H9 (cell line): ENCODE results near the gene CDHR2. TPM values are rescaled to one million over a fixed set of nuclear protein-coding genes. Genes with fewer than 3 reads are reported as not detected.

Experiments
- DNase-seq: peaks from one replicate; pipeline ENCODE4 v3.0.0-alpha.2; 2017
- H2AFZ ChIP-seq: one replicate; pipeline ENCODE4 v1.6.1; 2013; ENCODE audit warnings: mild to moderate bottlenecking, low read length, control low read depth, moderate library complexity
- H2AK5ac ChIP-seq: 2 replicates; pipeline ENCODE4 v1.6.1; 2013; ENCODE audit warnings: low read length, control low read depth, mixed read lengths; ENCODE audit not compliant: insufficient read length
- H2BK120ac ChIP-seq: one replicate; pipeline ENCODE4 v1.6.1; 2013; ENCODE audit warnings: low read depth, mild to moderate bottlenecking, low read length, control low read depth, inconsistent platforms; ENCODE audit not compliant: poor library complexity, severe bottlenecking
- H2BK12ac ChIP-seq: 2 replicates; pipeline ENCODE4 v1.6.1; 2013; ENCODE audit warnings: low read length, control low read depth, mixed read lengths, low read depth; ENCODE audit not compliant: insufficient read length
- H2BK15ac ChIP-seq: 2 replicates; pipeline ENCODE4 v1.6.1; 2013; ENCODE audit warnings: low read depth, low read length, control low read depth
- H2BK20ac ChIP-seq: one replicate; pipeline ENCODE4 v1.6.1; 2013; ENCODE audit warnings: low read depth, mild to moderate bottlenecking, low read length, control low read depth, inconsistent platforms; ENCODE audit not compliant: poor library complexity, severe bottlenecking
- H2BK5ac ChIP-seq: 2 replicates; pipeline ENCODE4 v1.6.1; 2013; ENCODE audit warnings: low read length, control low read depth, mixed read lengths; ENCODE audit not compliant: insufficient read length
- H3K14ac ChIP-seq: 2 replicates; pipeline ENCODE4 v1.6.1; 2013; ENCODE audit warnings: low read length, control low read depth; ENCODE audit not compliant: insufficient read depth
- H3K18ac ChIP-seq: 2 replicates; pipeline ENCODE4 v1.6.1; 2013; ENCODE audit warnings: low read depth, mild to moderate bottlenecking, mixed read lengths, low read length, control low read depth; ENCODE audit not compliant: insufficient read length
- H3K23ac ChIP-seq: 2 replicates; pipeline ENCODE4 v1.6.1; 2013; ENCODE audit warnings: low read length, control low read depth, mixed read lengths, low read depth; ENCODE audit not compliant: insufficient read length
- H3K23me2 ChIP-seq: 2 replicates; pipeline ENCODE4 v1.6.1; 2013; ENCODE audit warnings: low read depth, mild to moderate bottlenecking, mixed read lengths, low read length, control low read depth; ENCODE audit not compliant: insufficient read length, poor library complexity, severe bottlenecking
- H3K27ac ChIP-seq: 2 replicates; pipeline ENCODE4 v1.5.1; 2013; ENCODE audit warnings: low read length, control low read depth, mixed read lengths, low read depth; ENCODE audit not compliant: insufficient read length
- H3K27me3 ChIP-seq: 2 replicates; pipeline ENCODE4 v1.6.1; 2013; ENCODE audit warnings: low read length, control low read depth, inconsistent platforms; ENCODE audit not compliant: insufficient read depth
- H3K4ac ChIP-seq: 2 replicates; pipeline ENCODE4 v1.6.1; 2013; ENCODE audit warnings: low read depth, mild to moderate bottlenecking, control low read depth, inconsistent platforms, low read length, moderate library complexity
- H3K4me1 ChIP-seq: 2 replicates; pipeline ENCODE4 v1.6.1; 2013; ENCODE audit warnings: low read length, control low read depth, inconsistent platforms; ENCODE audit not compliant: insufficient read depth
- H3K4me2 ChIP-seq: 2 replicates; pipeline ENCODE4 v1.6.1; 2013; ENCODE audit warnings: low read length, control low read depth, mixed read lengths; ENCODE audit not compliant: insufficient read length, insufficient read depth
- H3K56ac ChIP-seq: 2 replicates; pipeline ENCODE4 v1.6.1; 2013; ENCODE audit warnings: low read depth, mild to moderate bottlenecking, mixed read lengths, low read length, control low read depth; ENCODE audit not compliant: insufficient read length
- H3K79me1 ChIP-seq: 2 replicates; pipeline ENCODE4 v1.6.1; 2013; ENCODE audit warnings: low read depth, mild to moderate bottlenecking, moderate library complexity, low read length, control low read depth, inconsistent platforms; ENCODE audit not compliant: insufficient read depth, poor library complexity, severe bottlenecking
- H3K79me2 ChIP-seq: 2 replicates; pipeline ENCODE4 v1.6.1; 2013; ENCODE audit warnings: low read length, control low read depth, inconsistent platforms; ENCODE audit not compliant: insufficient read depth
- H3K9ac ChIP-seq: 2 replicates; pipeline ENCODE4 v1.6.1; 2013; ENCODE audit warnings: low read length, control low read depth, mixed read lengths; ENCODE audit not compliant: insufficient read length; ENCODE audit errors: extremely low read depth
- H3K9me3 ChIP-seq: one replicate; pipeline ENCODE4 v1.6.1; 2013; ENCODE audit warnings: low read depth, low read length, inconsistent platforms; ENCODE audit not compliant: control insufficient read depth
- H3T11ph ChIP-seq: one replicate; pipeline ENCODE4 v1.6.1; 2013; ENCODE audit warnings: mild to moderate bottlenecking, low read length, control low read depth, inconsistent platforms
- H4K20me1 ChIP-seq: one replicate; pipeline ENCODE4 v1.6.1; 2013; ENCODE audit not compliant: control insufficient read depth, insufficient read length, insufficient read depth
- H4K5ac ChIP-seq: 2 replicates; pipeline ENCODE4 v1.6.1; 2013; ENCODE audit warnings: low read depth, mild to moderate bottlenecking, mixed read lengths, low read length, control low read depth; ENCODE audit not compliant: insufficient read length
- H4K8ac ChIP-seq: replicated peaks from 2 replicates; pipeline ENCODE4 v1.6.1; 2013; ENCODE audit warnings: low read length, control low read depth, mixed read lengths, low read depth; ENCODE audit not compliant: insufficient read length
- H4K91ac ChIP-seq: 2 replicates; pipeline ENCODE4 v1.6.1; 2013; ENCODE audit warnings: low read depth, mild to moderate bottlenecking, moderate library complexity, mixed read lengths, low read length, control low read depth; ENCODE audit not compliant: insufficient read length
- H3K27ac Mint-ChIP-seq, 3 experiments: 2 replicates in 2 of 3; 3 replicates in 1 of 3; pipeline ENCODE4 v1.8.0; 2020 to 2021; ENCODE audit warnings: mixed read lengths in 3 of 3, mild to moderate bottlenecking in 1 of 3, moderate library complexity in 1 of 3
- H3K27me3 Mint-ChIP-seq: 2 replicates; pipeline ENCODE4 v1.8.0; 2021; ENCODE audit warnings: low read depth, mild to moderate bottlenecking, moderate library complexity, mixed read lengths
- H3K36me3 Mint-ChIP-seq, 3 experiments: 2 replicates in 2 of 3; 3 replicates in 1 of 3; pipeline ENCODE4 v1.8.0; 2020 to 2021; ENCODE audit warnings: low read depth in 3 of 3, mixed read lengths in 3 of 3; ENCODE audit not compliant: insufficient read depth in 1 of 3
- H3K4me1 Mint-ChIP-seq, 2 experiments: 2 replicates each; pipeline ENCODE4 v1.8.0; 2020; ENCODE audit warnings: mixed read lengths in 2 of 2
- H3K4me3 Mint-ChIP-seq, 2 experiments: 2 replicates in 1 of 2; 3 replicates in 1 of 2; pipeline ENCODE4 v1.8.0; 2020 to 2021; ENCODE audit warnings: mild to moderate bottlenecking in 2 of 2, mixed read lengths in 2 of 2, moderate library complexity in 1 of 2
- H3K9me3 Mint-ChIP-seq, 2 experiments: 2 replicates in 1 of 2; 3 replicates in 1 of 2; pipeline ENCODE4 v1.8.0; 2020; ENCODE audit warnings: mild to moderate bottlenecking in 2 of 2, mixed read lengths in 2 of 2, moderate library complexity in 1 of 2
- CTCF ChIP-seq: fragments of 200-600 bp; sonication (generic); conservative IDR thresholded peaks from 3 replicates; pipeline ENCODE4 v1.8.0; 2021; ENCODE audit warnings: antibody characterized with exemption, mild to moderate bottlenecking
- WGBS: extraction: QIAGEN DNeasy Blood & Tissue Kit; methylation state at CpG from one replicate; pipeline ENCODE4 v1.1.7; 2013; ENCODE audit warnings: missing lambda C conversion rate, low lambda C conversion rate, mixed read lengths; ENCODE audit not compliant: insufficient read length; ENCODE audit errors: extremely low coverage; 5-methylcytosine and 5-hydroxymethylcytosine counted together
- total RNA-seq: library from RNA; stranded (reverse); gene quantifications from 2 replicates; pipeline ENCODE4 v1.2.1, GENCODE V29; 2021

CDHR2 gene
- total RNA-seq, 1 experiment from 2014 or later, result 0.90 TPM

DNA sequence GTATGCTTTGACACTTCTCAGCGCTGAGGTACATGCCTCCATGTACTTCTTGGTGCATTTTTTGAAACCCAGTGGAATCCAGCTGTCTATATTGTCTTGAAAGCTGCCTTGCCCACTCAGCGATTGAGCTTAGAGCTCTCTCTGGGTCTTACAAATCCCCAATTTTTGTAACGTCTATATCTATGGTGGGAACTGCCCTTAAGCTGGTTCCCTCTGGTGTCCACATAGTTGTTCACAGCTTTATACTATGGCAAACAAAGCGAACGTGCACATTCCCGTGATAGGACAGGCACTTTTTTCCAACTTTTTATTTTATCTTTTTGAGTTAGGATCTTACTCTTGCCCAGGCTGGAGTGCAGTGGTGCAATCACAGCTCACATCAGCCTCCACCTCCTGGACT, 20.9 kb downstream of the CDHR2 start:
- no peak overlapping the region for H3K23ac ChIP-seq
- Mint-ChIP-seq H3K36me3 (peaks cover 0 to 3% (median 0%) of the 10 kb centered on the region in 3 experiments; a peak in 1 of 7 replicates), H3K4me1 (peaks cover 7 to 17% of the 10 kb centered on the region in 2 experiments), H3K4me3 (no peak overlapping the region), H3K9me3 (peaks cover 2 to 3% of the 10 kb centered on the region in 2 experiments; a peak in 2 of 5 replicates), H3K27ac (no peak overlapping the region), H3K27me3 (peaks cover 31% of the 10 kb centered on the region)
- no peak overlapping the region for H3K56ac ChIP-seq
- H3K4me2 ChIP-seq, result no peak overlapping the region
- no peak overlapping the region for H3K4ac ChIP-seq
- no peak overlapping the region for H3K27ac ChIP-seq
- no CpG with 5 or more reads among the region's 6 CpGs for WGBS
- no peak overlapping the region for H3K18ac ChIP-seq
- H4K20me1 ChIP-seq, result no peaks in the 10 kb centered on the region
- H3K14ac ChIP-seq, result no peak overlapping the region
- H4K5ac ChIP-seq, result no peak overlapping the region
- H4K91ac ChIP-seq, result no peak overlapping the region
- no peak for TF ChIP-seq CTCF
- no peak overlapping the region for H2BK20ac ChIP-seq
- DNase-seq, result no peak
- no peaks in the 10 kb centered on the region for H3K79me1 ChIP-seq
- H2BK120ac ChIP-seq, result no peak overlapping the region
- no peak overlapping the region for H2BK12ac ChIP-seq
- no peaks in the 10 kb centered on the region for H3K27me3 ChIP-seq
- no peaks in the 10 kb centered on the region for H3K79me2 ChIP-seq
- H3K4me1 ChIP-seq, result no peaks in the 10 kb centered on the region
- no peak overlapping the region for H2BK15ac ChIP-seq
- H3K23me2 ChIP-seq, result no peaks in the 10 kb centered on the region
- H2AK5ac ChIP-seq, result no peak overlapping the region
- no peak overlapping the region for H2BK5ac ChIP-seq
- H2AFZ ChIP-seq, result no peak overlapping the region
- no peak overlapping the region for H3K9ac ChIP-seq
- H4K8ac ChIP-seq, result no peak overlapping the region
- no peak overlapping the region for H3T11ph ChIP-seq
- H3K9me3 ChIP-seq, result no peaks in the 10 kb centered on the region
